Erythroblast (primary cell): ENCODE measurements around the gene TEX101.

Experiments used
- GATA1 ChIP-seq: IDR thresholded peaks from 2 replicates; pipeline ENCODE4 v1.6.1; 2011; ENCODE audit warnings: low read depth, mild to moderate bottlenecking, control low read depth, low read length, moderate library complexity
- POLR2A ChIP-seq: IDR thresholded peaks from 2 replicates; pipeline ENCODE4 v1.6.1; 2011; ENCODE audit warnings: mild to moderate bottlenecking, low read length

DNA sequence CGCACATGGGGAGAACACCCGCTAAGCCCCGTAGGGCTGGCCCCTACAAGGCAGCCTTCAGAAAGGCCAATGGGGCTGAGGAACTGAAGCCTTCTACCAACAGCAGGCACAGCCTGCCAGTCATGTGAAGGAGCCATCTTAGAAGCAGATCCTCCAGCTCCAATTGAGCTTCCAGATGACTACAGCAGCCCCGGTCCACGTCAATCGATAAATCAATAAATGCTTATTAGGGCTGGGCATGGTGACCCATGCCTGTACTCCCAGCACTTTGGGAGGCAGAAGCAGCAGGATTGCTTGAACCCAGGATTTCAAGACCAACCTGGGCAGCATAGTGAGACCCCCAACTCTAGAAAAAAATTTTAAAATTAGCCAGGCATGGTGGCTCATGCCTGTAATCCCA is 23.0 kb downstream of the TEX101 start:
- TF ChIP-seq POLR2A (no peak), GATA1 (no peak)
